ENCODE data around the gene CYFIP2. TPM values are rescaled to one million over a fixed set of nuclear protein-coding genes. Genes with fewer than 3 reads are reported as not detected.

Gene CYFIP2
- total and polyA plus RNA-seq, 10 of the 15 experiments (the other 5 are each of a cell fraction or from before 2014, with no cell fraction given), result 43.4 to 173 (median 96.0) TPM

DNA sequence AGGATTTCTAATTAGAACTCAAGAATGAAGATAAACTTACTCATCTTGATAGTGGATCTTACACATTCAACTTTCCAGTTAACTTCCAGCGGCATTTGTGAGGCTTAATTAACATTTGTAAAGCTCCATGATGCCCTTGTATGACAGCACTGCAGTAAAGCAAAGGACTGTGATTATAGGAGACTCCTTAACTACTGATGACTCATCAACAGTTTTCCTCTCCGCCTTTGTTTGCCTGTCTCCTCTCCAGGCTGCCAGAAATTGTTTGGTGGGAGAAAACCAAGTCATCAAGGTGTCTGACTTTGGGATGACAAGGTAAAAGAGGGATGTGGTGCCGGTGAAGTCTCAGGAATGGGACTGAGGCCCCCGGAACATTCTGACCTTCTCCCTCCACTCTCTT, 20.4 kb upstream of the CYFIP2 start:
- Histone ChIP-seq H3K4me2 (ENCODE audit: control insufficient read depth, insufficient read depth) (no peak overlapping the region), H3K9me3 (replicated peaks; ENCODE audit: control insufficient read depth, insufficient read depth, low read length) (no peaks in the 10 kb centered on the region)
- CTCF ChIA-PET, result interaction anchor here (0.6 to 10.8 kb wide), 4 partner anchors 8 to 187 kb away, joined by 4 to 244 read pairs (median 12); no protein-coding TSS in a partner anchor
- TF ChIP-seq EGR1 (IDR thresholded peaks at IDR 0.05; ENCODE audit: borderline replicate concordance in 1 of 2, low read depth in 2 of 2, low read length in 2 of 2), result no peak
- no peak for TF ChIP-seq NFIC (IDR thresholded peaks at IDR 0.05; ENCODE audit: low read depth, low read length)
- TF ChIP-seq KDM1A (IDR thresholded peaks at IDR 0.05; ENCODE audit: borderline replicate concordance), result no peak
- TF ChIP-seq GATAD2B (conservative IDR thresholded peaks at IDR 0.05; ENCODE audit: low read depth), result no peak
- TF ChIP-seq, protein P1, sequence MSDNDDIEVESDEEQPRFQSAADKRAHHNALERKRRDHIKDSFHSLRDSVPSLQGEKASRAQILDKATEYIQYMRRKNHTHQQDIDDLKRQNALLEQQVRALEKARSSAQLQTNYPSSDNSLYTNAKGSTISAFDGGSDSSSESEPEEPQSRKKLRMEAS (IDR thresholded peaks at IDR 0.05; ENCODE audit: low read depth, low read length), result no peak
- no peak for TF ChIP-seq CEBPB (IDR thresholded peaks at IDR 0.05; ENCODE audit: borderline replicate concordance in 1 of 2, low read depth in 2 of 2, low read length in 2 of 2)
- TF ChIP-seq, protein P2, sequence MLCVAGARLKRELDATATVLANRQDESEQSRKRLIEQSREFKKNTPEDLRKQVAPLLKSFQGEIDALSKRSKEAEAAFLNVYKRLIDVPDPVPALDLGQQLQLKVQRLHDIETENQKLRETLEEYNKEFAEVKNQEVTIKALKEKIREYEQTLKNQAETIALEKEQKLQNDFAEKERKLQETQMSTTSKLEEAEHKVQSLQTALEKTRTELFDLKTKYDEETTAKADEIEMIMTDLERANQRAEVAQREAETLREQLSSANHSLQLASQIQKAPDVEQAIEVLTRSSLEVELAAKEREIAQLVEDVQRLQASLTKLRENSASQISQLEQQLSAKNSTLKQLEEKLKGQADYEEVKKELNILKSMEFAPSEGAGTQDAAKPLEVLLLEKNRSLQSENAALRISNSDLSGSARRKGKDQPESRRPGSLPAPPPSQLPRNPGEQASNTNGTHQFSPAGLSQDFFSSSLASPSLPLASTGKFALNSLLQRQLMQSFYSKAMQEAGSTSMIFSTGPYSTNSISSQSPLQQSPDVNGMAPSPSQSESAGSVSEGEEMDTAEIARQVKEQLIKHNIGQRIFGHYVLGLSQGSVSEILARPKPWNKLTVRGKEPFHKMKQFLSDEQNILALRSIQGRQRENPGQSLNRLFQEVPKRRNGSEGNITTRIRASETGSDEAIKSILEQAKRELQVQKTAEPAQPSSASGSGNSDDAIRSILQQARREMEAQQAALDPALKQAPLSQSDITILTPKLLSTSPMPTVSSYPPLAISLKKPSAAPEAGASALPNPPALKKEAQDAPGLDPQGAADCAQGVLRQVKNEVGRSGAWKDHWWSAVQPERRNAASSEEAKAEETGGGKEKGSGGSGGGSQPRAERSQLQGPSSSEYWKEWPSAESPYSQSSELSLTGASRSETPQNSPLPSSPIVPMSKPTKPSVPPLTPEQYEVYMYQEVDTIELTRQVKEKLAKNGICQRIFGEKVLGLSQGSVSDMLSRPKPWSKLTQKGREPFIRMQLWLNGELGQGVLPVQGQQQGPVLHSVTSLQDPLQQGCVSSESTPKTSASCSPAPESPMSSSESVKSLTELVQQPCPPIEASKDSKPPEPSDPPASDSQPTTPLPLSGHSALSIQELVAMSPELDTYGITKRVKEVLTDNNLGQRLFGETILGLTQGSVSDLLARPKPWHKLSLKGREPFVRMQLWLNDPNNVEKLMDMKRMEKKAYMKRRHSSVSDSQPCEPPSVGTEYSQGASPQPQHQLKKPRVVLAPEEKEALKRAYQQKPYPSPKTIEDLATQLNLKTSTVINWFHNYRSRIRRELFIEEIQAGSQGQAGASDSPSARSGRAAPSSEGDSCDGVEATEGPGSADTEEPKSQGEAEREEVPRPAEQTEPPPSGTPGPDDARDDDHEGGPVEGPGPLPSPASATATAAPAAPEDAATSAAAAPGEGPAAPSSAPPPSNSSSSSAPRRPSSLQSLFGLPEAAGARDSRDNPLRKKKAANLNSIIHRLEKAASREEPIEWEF (IDR thresholded peaks at IDR 0.05; ENCODE audit: insufficient replicate concordance, low read depth, low read length), result no peak
- no peak for TF ChIP-seq CBFB (IDR thresholded peaks at IDR 0.05; ENCODE audit: low read depth)
- TF ChIP-seq KLF5 (IDR thresholded peaks at IDR 0.05; ENCODE audit: partially characterized antibody), result no peak
- TF ChIP-seq BMI1 (IDR thresholded peaks at IDR 0.05; ENCODE audit: borderline replicate concordance), result no peak
- TF ChIP-seq NR2F1 (conservative IDR thresholded peaks at IDR 0.05), result no peak
- TF ChIP-seq MTA3 (IDR thresholded peaks at IDR 0.05; ENCODE audit: borderline replicate concordance, low read length), result no peak
- TF ChIP-seq, protein P3, sequence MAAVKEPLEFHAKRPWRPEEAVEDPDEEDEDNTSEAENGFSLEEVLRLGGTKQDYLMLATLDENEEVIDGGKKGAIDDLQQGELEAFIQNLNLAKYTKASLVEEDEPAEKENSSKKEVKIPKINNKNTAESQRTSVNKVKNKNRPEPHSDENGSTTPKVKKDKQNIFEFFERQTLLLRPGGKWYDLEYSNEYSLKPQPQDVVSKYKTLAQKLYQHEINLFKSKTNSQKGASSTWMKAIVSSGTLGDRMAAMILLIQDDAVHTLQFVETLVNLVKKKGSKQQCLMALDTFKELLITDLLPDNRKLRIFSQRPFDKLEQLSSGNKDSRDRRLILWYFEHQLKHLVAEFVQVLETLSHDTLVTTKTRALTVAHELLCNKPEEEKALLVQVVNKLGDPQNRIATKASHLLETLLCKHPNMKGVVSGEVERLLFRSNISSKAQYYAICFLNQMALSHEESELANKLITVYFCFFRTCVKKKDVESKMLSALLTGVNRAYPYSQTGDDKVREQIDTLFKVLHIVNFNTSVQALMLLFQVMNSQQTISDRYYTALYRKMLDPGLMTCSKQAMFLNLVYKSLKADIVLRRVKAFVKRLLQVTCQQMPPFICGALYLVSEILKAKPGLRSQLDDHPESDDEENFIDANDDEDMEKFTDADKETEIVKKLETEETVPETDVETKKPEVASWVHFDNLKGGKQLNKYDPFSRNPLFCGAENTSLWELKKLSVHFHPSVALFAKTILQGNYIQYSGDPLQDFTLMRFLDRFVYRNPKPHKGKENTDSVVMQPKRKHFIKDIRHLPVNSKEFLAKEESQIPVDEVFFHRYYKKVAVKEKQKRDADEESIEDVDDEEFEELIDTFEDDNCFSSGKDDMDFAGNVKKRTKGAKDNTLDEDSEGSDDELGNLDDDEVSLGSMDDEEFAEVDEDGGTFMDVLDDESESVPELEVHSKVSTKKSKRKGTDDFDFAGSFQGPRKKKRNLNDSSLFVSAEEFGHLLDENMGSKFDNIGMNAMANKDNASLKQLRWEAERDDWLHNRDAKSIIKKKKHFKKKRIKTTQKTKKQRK (IDR thresholded peaks at IDR 0.05; ENCODE audit: low read depth, low read length), result no peak
- TF ChIP-seq SUZ12 (IDR thresholded peaks at IDR 0.05; ENCODE audit: unreplicated experiment), result no peak
- TF ChIP-seq POLR2AphosphoS2 (IDR thresholded peaks at IDR 0.05; ENCODE audit: low read depth, low read length), result no peak
- TF ChIP-seq RB1 (IDR thresholded peaks at IDR 0.05; ENCODE audit: borderline replicate concordance), result no peak
- no peak for TF ChIP-seq EZH2 (IDR thresholded peaks at IDR 0.05; ENCODE audit: borderline replicate concordance, control insufficient read depth, low read depth, low read length)

More for the DNA sequence above, 20.4 kb upstream of the CYFIP2 start:
- H3K4me1 ChIP-seq (ENCODE audit: control insufficient read depth, insufficient read depth, low read length), result no peaks in the 10 kb centered on the region
- no TSS peak for BruUV-seq (replicated peaks)
- ChIA-PET RAD21 (ENCODE audit: unreplicated experiment) (interaction anchor here (1.6 kb wide), 1 partner anchor 18 kb away, joined by 3 read pairs; no protein-coding TSS in a partner anchor), SMC1A (ENCODE audit: uncharacterized antibody, unreplicated experiment) (interaction anchor here (0.8 kb wide), 1 partner anchor 83 kb away, joined by 3 read pairs; no protein-coding TSS in a partner anchor), POLR2A (no interaction called here)
- FAIRE-seq, result no peak
- DNase-seq (ENCODE audit: low read depth, low spot score), result no peak
- in situ Hi-C loops (cut with MboI), result no loop called here
- H3K27ac ChIP-seq (ENCODE audit: control insufficient read depth, insufficient read depth), result no peak overlapping the region
- no peaks in the 10 kb centered on the region for H3K27me3 ChIP-seq (replicated peaks in 1 of 2; ENCODE audit: control insufficient read depth in 2 of 2, insufficient read depth in 2 of 2, low read length in 1 of 2)
- H4K20me1 ChIP-seq (ENCODE audit: control insufficient read depth, insufficient read depth), result no peaks in the 10 kb centered on the region
- no peak overlapping the region for H3K4me3 ChIP-seq
- no peak overlapping the region for H3K9ac ChIP-seq (ENCODE audit: control insufficient read depth, insufficient read depth, low read length)
- no peaks in the 10 kb centered on the region for H3K36me3 ChIP-seq (ENCODE audit: control insufficient read depth in 2 of 2, insufficient read depth in 2 of 2, low read length in 1 of 2)
- no peak for ATAC-seq
- intact Hi-C loops (cut with micrococcal nuclease; ENCODE audit: unreplicated experiment), result no loop called here
- H3K79me2 ChIP-seq (ENCODE audit: control insufficient read depth, insufficient read depth, low read length), result no peaks in the 10 kb centered on the region
- WGBS (ENCODE audit: insufficient coverage, insufficient replicate concordance, low lambda C conversion rate, missing lambda C conversion rate), result 85% methylated on average over 4 of the region's 4 CpGs
- no peak overlapping the region for H2AFZ ChIP-seq (ENCODE audit: control insufficient read depth, low read depth, low read length)
